ENCODE data around the gene CCT3.
"Not testable (repeated sequence)": the region's sequence is repeated elsewhere in the genome, so short reads cannot be mapped to it uniquely, and the experiment has no call there.

CCT3 gene

GRCh38 chr1:156337052-156337887 is 822 bp downstream of the CCT3 start:
- DNase-seq, result peak in 1 of 56 donors; percentile 1

GRCh38 chr1:156336242-156336641 is 1.9 kb downstream of the CCT3 start:
- no peak for DNase-seq

GRCh38 chr1:156323179-156323578 is 14.9 kb downstream of the CCT3 start:
- DNase-seq, result not testable (repeated sequence)

GRCh38 chr1:156320560-156320959 is 17.5 kb downstream of the CCT3 start:
- DNase-seq, result no peak

- no peak for DNase-seq
Measured at GRCh38 chr1:156319664-156320063, 18.4 kb downstream of the CCT3 start.

GRCh38 chr1:156316909-156317308 is 21.2 kb downstream of the CCT3 start:
- DNase-seq, result no peak

GRCh38 chr1:156310962-156311361 is 27.1 kb downstream of the CCT3 start:
- DNase-seq, result peak in 2 of 56 donors; percentile 5 to 6

GRCh38 chr1:156308078-156308477 is 30.0 kb downstream of the CCT3 start:
- DNase-seq, result no peak

GRCh38 chr1:156305215-156305614 is 32.9 kb downstream of the CCT3 start:
- DNase-seq, result no peak

GRCh38 chr1:156303241-156303640 is 34.9 kb downstream of the CCT3 start:
- no peak for DNase-seq

GRCh38 chr1:156298852-156299357 is 39.2 kb downstream of the CCT3 start, which contains the start of gene VHLL:
TSS of gene VHLL (minus strand) at chr1:156299307. CDS start at chr1:156299189, 118 bp downstream.
- no peak for DNase-seq

GRCh38 chr1:156295391-156295947 is 42.6 kb downstream of the CCT3 start, which contains the start of gene GLMP:
TSS of gene GLMP (minus strand) at chr1:156295679. CDS start at chr1:156295645, 34 bp downstream.
- DNase-seq, result peak in 48 of 56 donors; percentile 7 to 84 (median 46)

- no peak for DNase-seq
Measured at GRCh38 chr1:156293895-156294294, 44.2 kb downstream of the CCT3 start.

- DNase-seq, result no peak
Measured at GRCh38 chr1:156293098-156293434, 45.0 kb downstream of the CCT3 start.

GRCh38 chr1:156291226-156292061 is 46.6 kb downstream of the CCT3 start:
- peak in 54 of 56 donors; percentile 16 to 87 (median 68) for DNase-seq

- no peak for DNase-seq
Measured at GRCh38 chr1:156289857-156290256, 48.2 kb downstream of the CCT3 start.

- no peak for DNase-seq
Measured at GRCh38 chr1:156286061-156286460, 52.0 kb downstream of the CCT3 start.

GRCh38 chr1:156285437-156285836 is 52.7 kb downstream of the CCT3 start:
- no peak for DNase-seq

GRCh38 chr1:156284757-156285156 is 53.3 kb downstream of the CCT3 start:
- no peak for DNase-seq

- DNase-seq, result no peak
Measured at GRCh38 chr1:156284112-156284511, 54.0 kb downstream of the CCT3 start, which contains the start of gene TMEM79. TSS of gene TMEM79 (plus strand) at chr1:156284325. CDS start at chr1:156285227, 902 bp downstream.

- DNase-seq, result no peak
Measured at GRCh38 chr1:156283521-156283920, 54.6 kb downstream of the CCT3 start.

Data from nucleus accumbens (tissue), 56 donors.